GM18526 (cell line): ENCODE measurements around the gene PXYLP1.

Experiments
- POLR2A ChIP-seq: IDR thresholded peaks from 3 replicates; pipeline ENCODE4 v1.6.1; 2011; ENCODE audit not compliant: insufficient read length; ENCODE audit errors: extremely low read depth

Gene PXYLP1

DNA sequence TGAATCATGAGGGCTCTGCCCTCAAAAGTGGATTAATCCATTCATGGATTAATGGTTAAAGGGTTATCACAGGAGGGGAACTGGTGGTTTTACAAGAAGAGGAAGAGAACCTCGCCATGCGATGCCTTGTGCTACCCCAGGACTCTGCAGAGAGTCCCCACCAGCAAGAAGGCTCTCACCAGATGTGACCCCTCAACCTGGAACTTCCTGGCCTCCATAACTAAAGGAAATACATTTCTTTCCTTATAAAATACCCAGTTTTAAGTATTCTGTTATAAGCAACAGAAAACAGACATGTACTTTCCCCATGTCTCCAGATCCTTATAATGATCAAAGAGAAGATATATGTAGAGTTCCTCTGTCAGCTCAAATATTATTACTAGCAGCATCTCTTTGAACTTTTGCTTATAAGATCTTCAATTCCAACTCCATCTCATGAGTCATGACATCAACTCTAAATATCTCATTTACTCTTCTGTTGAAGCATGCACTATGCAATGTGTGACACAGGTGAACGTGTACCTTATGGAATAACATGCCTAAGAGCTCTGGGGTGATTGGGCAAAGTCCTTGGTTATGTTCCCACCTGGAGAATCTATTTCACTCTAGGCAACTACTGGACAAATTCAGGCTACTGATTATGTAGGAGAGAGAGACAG is 99.2 kb downstream of the PXYLP1 start:
- TF ChIP-seq POLR2A: no peak

DNA sequence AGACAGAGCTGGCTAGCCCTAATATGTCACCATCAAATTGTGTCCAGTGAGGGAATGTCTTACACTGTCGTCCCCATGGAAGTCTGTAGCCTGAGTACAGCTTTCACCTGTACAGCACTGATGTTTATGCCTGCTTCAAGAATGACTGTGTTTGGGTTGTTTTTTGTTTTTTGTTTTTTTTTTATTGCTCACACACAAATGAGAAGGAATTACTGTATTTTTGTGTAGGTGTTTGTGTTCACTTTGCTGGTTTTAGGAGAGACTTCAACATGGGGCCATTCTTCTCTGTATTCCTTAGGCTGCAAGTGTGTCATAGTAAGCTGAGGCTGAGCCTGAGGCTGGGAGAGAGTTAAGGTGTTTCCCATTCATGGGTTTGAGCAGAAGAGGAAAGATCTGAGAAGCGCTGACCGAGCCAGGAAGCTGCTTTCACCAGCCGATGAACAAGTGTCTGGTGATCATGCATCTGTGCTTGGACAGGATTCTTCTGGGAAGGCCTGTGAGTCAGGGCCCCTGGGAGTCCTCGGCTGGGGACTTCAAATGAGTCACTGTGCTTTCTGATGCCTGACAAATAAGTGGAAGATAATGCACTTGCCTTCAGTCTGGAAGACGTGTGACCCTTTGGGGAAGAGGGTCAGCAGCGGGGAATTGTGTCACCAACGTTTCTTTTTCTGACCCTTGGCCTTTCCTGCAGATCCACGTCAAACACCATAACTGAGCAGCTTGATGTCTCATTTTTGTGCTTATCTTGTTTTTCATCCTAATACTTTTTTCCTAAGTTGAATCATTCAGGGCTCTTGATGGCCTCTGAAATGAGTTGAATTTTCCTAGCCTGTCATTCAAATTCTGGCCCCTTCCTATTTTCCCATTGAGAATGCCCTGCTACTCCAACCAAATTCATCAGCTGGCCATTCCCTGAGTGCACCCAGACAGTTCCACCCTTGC is 100.0 kb downstream of the PXYLP1 start:
- TF ChIP-seq POLR2A: no peak

DNA sequence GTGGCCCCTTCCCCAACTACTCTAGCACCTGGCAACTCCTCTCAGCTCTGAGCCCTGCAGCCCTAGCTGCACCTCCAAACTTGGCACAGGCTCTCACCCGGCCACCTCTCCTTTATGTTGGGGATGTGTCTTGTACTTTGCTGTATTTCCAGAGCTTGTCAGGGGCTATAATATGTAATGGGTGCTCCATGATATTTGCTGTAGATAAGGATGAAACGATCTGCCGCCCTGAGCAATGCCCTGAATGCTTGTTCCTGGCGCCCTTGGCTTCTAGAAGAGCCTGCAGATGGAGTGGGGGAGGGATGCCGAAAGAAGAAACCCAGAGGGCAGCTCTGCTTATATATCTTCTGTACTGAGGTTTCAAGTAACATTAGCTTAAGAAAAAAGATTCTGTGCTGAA is 100.8 kb downstream of the PXYLP1 start:
- TF ChIP-seq POLR2A: no peak

DNA sequence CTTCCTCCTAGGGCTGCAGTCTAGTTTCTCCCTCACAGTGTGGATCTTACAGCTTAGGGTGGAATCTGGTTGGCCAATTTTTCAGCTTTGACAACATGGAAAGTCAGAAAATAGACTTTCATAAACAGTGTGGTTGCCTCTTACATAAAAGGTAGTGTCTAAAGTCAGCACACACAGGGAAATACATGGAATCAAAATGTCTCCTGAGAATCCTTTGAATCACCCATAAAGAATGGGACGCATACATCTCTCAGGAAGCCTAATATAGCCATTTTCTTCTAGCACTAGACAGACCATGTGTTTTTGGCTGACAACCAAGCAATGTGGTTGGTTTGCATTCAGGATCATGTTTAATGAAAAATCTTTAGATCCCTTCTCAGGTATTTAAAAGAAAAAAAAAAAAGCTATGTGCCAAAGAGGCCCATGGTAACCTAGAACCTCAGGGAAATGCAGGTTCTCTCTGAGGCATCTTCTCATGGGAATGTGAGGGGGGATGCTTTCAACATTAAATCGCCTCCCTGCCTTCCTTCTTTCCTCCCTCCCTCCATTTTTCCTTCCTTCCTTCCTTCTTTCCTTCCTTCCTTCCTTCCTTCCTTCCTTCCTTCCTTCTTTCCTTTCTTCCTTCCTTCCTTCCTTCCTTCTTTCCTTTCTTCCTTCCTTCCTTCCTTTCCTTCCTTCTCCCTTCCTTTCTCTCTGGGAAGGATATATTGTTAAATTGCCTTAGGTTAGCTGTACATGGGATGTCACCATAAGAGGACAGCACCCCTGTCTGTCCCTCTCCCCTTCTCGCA is 102.4 kb downstream of the PXYLP1 start:
- TF ChIP-seq POLR2A: no peak

DNA sequence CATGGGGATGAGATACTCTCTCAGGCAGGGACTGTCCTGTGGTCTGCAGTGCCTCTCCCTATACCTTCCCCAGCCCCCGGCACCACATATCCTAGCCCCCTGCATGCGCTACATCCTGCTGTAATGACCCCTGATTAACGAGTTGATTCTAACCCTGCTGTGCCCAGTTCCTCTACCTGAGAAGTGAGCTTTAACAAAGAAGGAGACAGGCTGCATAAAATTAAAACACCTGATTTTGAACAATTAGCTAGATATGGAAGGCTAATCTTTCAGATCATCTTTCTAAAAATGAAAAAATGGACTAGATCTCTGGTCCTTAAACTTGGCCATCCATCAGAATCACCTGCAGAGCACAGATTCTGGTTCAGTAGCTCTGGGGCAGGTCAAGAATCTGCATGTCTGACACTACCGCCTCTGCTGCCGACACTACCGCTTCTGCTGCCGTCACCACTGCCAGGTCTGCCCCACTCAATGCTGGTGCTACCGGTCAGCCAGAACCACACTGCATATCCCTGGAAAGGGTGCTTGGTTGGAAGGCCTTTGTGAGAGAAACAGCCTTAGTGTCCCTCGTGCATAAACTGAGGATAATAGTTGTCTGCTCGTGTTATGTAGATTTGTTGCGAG is 103.1 kb downstream of the PXYLP1 start:
- no peak for TF ChIP-seq POLR2A

DNA sequence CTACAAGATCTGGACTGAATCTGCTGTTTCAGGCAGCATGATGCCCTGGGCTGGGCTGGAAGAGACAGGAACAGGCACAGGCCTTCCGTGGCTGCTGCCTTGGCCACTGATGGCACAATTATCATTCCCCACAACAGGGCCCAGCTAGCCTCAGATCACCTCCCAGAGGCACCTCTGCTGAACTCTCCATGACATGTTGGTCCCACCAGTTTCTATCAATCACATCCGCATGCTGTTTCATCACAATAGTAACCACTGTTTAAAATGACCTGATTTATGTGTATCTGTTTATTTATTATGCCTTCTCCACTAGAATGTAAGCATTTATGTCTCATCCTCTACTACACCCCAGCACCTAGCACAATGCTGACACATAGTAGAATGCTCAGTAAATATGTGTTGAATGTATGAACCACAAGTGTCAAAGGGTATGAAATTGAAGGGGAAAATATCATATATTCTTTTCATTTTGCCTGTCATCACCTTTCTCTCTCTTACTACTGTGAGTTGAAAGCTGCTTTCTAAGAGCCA is 104.0 kb downstream of the PXYLP1 start:
- no peak for TF ChIP-seq POLR2A

DNA sequence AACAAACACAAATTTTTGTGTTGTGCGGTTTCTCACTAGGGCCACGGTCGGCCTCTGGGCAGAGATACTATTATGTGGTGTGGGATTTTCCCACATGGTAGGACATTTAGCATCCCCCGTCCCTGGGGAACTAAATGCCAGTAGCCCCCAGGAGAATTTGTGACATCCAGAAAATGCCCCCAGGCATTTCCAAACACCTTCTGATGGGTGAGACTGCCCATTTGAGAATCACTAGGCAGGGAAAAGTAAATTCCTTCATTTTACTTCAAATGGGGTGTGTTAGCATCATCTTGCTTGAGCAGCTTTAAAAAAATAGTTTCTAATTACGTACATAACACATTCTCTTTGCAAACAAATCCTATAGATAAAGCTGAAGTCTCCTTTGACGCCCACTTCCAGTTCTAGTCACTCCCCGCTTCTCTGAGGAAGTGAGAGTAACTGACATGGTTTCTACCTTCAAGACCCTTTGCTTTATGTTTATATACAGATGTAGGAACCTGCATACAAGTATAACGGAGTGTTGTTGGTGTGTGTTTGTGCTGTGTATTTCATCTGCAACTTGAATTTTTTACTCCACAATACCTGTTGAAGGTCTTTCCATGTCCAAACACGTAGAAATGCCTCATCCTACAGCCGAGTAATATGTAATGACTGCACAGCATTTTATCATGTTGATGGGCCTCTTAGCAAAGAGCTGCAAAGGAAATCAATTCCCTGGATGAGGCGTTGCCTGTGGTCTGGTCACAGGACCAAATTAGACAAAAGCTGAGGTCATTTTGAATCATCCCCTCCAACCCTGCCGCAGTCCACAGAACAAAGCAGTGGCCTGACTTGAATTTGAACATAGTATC is 105.3 kb downstream of the PXYLP1 start:
- no peak for TF ChIP-seq POLR2A

DNA sequence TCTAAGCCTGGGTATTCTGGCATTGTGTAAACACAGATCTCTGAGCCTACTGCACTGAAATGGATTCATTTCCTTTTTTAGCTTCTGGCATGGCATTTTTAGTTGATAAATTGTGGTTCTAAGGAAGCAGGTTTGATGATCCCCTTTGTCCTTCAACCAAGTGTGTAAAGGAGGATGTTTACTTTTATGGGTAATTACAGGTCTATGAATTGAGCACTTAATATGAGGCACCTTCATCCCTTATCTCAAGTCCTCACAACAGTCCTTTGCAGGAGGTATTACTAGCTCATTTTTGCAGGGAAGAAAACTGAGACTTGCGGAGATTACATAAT is 105.9 kb downstream of the PXYLP1 start:
- no peak for TF ChIP-seq POLR2A

DNA sequence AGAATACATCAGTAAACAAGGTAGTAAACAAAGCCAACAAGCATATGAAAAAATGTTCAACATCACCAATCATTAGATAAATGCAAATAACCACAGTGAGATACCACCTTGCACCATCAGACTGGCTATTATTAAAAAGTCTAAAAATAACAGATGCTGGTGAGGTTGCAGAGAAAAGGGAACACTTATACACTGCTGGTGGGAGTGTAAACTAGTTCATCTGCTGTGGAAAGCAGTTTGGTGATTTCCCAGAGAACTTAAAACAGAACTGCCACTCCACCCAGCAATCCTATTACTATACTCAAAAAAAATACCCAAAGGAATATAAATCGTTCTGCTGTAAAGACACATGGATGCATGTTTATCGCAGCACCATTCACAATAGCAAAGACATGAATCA is 106.4 kb downstream of the PXYLP1 start:
- no peak for TF ChIP-seq POLR2A

DNA sequence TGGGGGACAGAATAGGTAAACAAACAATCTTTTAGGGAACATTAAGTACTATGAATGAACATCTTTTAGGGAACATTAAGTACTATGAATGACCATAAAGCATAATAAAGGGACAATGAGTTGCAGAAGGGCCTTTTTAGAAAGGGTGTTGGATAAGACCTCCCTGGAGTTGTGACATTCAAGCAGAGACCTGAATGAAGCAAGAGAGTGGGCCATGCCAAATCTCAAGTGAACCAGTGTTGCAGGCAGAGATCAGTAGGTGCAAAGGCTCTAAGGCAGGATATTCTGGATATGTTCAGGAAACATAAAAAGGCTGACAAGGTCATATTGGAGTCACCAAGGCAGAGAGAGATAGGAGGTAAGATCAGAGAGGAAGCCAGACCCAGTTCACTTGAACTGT is 107.3 kb downstream of the PXYLP1 start:
- no peak for TF ChIP-seq POLR2A

DNA sequence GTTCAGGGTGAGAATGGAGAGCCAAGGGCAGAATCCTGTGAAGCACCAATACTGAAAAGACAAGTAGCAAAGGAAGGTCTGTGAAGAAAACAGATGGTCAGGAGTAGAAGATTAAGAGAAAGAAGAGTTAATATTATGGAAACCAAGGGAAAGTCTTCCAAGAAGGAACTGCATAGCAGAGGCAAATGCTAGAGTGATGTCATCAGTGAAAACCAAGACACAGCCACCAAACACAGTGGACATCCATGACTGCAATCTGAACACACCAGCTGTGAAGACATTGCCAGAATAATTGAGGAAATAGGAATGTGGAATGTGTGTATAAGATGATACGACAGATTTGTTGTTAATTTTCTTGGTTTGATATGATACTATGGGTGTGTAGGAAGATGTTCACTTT is 109.9 kb downstream of the PXYLP1 start:
- TF ChIP-seq POLR2A: no peak

DNA sequence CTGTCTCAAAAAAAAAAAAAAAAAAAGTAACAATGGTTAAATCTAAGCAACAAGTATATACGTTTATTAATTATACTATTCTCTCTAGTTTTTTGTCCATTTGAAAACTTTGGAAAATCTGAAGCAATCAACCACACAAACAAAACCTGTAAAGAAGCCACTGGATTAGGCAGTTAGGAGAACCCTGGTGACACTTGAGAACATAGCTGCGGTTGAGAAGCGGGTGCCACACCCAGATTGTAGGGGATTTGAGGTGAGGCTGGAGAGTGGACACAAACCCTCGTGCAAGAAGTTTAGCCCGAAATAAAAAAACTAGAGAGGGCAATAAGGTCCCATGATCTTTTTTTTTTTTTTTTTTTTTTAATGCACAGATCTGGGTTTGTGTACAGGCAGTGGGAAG is 110.8 kb downstream of the PXYLP1 start:
- TF ChIP-seq POLR2A: no peak

DNA sequence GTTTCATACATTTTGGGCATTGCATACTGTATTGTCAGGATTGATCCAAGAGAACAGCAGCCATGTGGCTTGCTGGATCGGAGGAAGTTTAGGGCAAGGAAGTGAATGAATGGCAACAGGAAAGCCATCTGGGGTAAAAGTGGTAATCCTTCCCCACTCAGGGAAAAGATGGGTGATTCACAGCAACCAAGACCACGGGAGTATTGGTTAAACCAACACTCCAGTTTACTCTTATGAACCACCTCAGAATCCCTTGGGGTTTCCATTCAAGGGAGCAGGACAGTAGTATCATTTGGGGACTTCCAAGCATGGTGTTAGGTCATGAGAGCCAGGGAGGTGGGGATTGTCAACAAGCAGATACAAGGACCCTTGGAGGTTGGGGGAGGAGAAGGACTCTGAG is 111.5 kb downstream of the PXYLP1 start:
- no peak for TF ChIP-seq POLR2A

DNA sequence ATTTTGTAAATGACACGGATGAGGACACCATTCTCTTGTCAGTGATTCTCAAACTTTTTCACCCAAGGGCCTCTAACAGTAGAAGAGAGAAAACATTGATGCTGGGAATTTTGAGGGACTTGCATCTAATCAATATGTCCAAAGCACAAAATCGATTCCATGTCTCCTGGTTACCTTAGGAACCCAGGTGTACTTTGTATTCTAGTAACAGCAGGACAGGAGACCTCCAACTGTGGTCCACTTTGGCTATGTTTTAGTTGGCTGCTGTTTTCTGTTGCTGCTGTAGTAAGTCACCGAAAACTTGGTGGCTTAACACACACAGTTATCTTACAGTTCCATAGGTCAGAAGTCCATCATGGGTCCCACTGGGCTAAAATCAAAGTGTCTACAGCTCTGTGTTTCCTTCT is 112.2 kb downstream of the PXYLP1 start:
- TF ChIP-seq POLR2A: no peak
